Omental fat pad (tissue), 4 donors: Measurements from ENCODE around the gene ZNF609. TPM values are rescaled to one million over a fixed set of nuclear protein-coding genes. Genes with fewer than 3 reads are reported as not detected.

ENCODE experiments used
- ATAC-seq: fragments of 150-250 bp; one replicate; pipeline ENCODE4 v1.9.1; 2016; ENCODE audit warnings: mild to moderate bottlenecking, moderate library complexity; ENCODE audit not compliant: low FRiP score
- DNase-seq: peaks from one replicate; pipeline ENCODE4 v3.0.0-alpha.2; 2019; ENCODE audit warnings: low spot score
- CTCF ChIP-seq, 3 donors: fragments of 450-650 bp; IDR thresholded peaks; one replicate each; pipeline ENCODE4 v1.5.1; 2016 to 2017; ENCODE audit warnings: antibody characterized with exemption in 3 of 3, mild to moderate bottlenecking in 3 of 3, moderate library complexity in 2 of 3
- total RNA-seq, 4 donors: library from RNA; depleted of rRNA; stranded (reverse); fragments of >200 nt; gene quantifications; one replicate each; pipeline ENCODE4 v1.1.0, GENCODE V29; 2016

Gene ZNF609
- total RNA-seq, 4 donors from 2014 or later: 26.1 to 32.4 (median 29.6) TPM

- DNase-seq: peak; percentile 94
- ATAC-seq: peak; percentile 92
- TF ChIP-seq CTCF (IDR thresholded peaks at IDR 0.05): no peak
These were observed 242.6 kb downstream of the ZNF609 start for GRCh38 chr15:64702816-64703631.

- no peak for DNase-seq
- ATAC-seq: no peak
- TF ChIP-seq CTCF (IDR thresholded peaks at IDR 0.05): no peak
These were observed 243.2 kb downstream of the ZNF609 start for GRCh38 chr15:64703632-64703959.

- no peak for ATAC-seq
- DNase-seq: no peak
- no peak for TF ChIP-seq CTCF (IDR thresholded peaks at IDR 0.05)
These were observed 244.6 kb downstream of the ZNF609 start for GRCh38 chr15:64705006-64705405.

- no peak for ATAC-seq
- no peak for DNase-seq
- TF ChIP-seq CTCF (IDR thresholded peaks at IDR 0.05): no peak
These were observed 245.9 kb downstream of the ZNF609 start for GRCh38 chr15:64706011-64706911.

- TF ChIP-seq CTCF (IDR thresholded peaks at IDR 0.05): no peak
- no peak for DNase-seq
These were observed 250.5 kb downstream of the ZNF609 start for GRCh38 chr15:64710676-64711428.

GRCh38 chr15:64712353-64712752 is 252.0 kb downstream of the ZNF609 start:
- no peak for TF ChIP-seq CTCF (IDR thresholded peaks at IDR 0.05)
- ATAC-seq: no peak
- no peak for DNase-seq

More at GRCh38 chr15:64710676-64711428, 250.5 kb downstream of the ZNF609 start:
- ATAC-seq: no peak
